AG04449 (cell line): ENCODE data around the gene LGALS3BP.

Experiments
- CTCF ChIA-PET: fragments of 350-600 bp; formaldehyde crosslinking; extraction: SDS; loops from one replicate; lab custom pipeline; 2021; ENCODE audit warnings: antibody characterized with exemption; lab: Yijun Ruan, JAX
- POLR2A ChIA-PET: fragments of 400-600, 350-600 bp; formaldehyde crosslinking; extraction: SDS; loops from one replicate; lab custom pipeline; 2020; ENCODE audit warnings: antibody characterized with exemption, inconsistent platforms; lab: Yijun Ruan, JAX
- DNase-seq: peaks from one replicate; pipeline ENCODE4 v3.0.0-alpha.2; 2010; ENCODE audit warnings: low read depth, low spot score
- H3K4me3 ChIP-seq: 2 replicates; pipeline ENCODE4 v1.5.1; 2011; ENCODE audit warnings: low read depth, mild to moderate bottlenecking, control low read depth, low read length
- CTCF ChIP-seq: IDR thresholded peaks from one replicate; pipeline ENCODE4 v1.5.1; 2011; ENCODE audit warnings: mild to moderate bottlenecking, moderate library complexity, low read length, control low read depth, inconsistent platforms; ENCODE audit not compliant: insufficient read depth; ENCODE audit errors: missing control alignments

The LGALS3BP gene

DNA sequence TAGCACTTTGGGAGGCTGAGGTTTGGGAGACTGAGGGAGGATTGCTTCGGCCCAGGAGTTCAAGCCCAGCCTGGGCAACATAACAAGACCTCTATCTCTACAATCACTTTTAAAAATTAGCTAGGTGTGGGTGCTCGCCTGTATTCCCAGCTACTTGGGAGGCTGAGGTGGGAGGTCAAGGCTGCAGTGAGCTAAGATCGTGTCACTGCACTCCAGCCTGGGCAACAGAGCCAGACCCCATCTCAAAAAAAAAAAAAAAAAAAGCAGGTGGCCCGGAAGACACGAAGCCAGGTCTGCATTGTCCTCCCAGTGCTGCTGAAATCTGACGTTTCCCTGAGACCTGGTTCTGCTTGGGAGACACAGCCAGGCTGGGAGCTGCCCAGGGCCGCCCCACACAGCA, 35.7 kb downstream of the LGALS3BP start:
- DNase-seq: no peak
- ChIA-PET CTCF (interaction anchor here (5.0 kb wide), 1 partner anchor 27 kb away, joined by 25 read pairs; no protein-coding TSS in a partner anchor), POLR2A (no interaction called here)
- H3K4me3 ChIP-seq: no peak overlapping the region
- no peak for TF ChIP-seq CTCF

GRCh38 chr17:78940708-78941107, 39.0 kb downstream of the LGALS3BP start:
- ChIA-PET CTCF (interaction anchor here (0.9 to 2.8 kb wide), 2 partner anchors 20 to 31 kb away, joined by 3 to 17 read pairs; no protein-coding TSS in a partner anchor), POLR2A (no interaction called here)
- TF ChIP-seq CTCF: peak; percentile 18
- H3K4me3 ChIP-seq: no peak overlapping the region
- no peak for DNase-seq

DNA sequence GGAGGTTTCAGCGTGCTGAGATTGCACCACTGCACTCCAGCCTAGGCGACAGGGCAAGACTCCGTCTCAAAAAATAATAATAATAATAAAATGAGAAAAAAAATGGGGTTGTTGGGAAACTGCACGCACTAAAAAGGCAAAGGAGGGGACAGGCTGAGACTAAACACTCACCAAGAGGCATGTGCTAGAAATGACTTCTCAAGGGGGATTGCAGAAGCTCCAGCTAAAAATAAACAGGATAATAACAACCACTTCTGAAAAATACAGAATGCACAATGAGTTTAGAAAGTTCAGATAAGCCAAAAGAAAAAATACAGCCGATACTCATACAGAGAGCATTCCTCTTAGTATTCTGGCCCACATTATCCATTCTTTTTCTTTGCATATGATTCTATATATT, 39.5 kb downstream of the LGALS3BP start:
- H3K4me3 ChIP-seq: no peak overlapping the region
- ChIA-PET CTCF (interaction anchor here (0.9 to 2.8 kb wide), 2 partner anchors 19 to 31 kb away, joined by 3 to 17 read pairs; no protein-coding TSS in a partner anchor), POLR2A (no interaction called here)
- no peak for TF ChIP-seq CTCF
- no peak for DNase-seq

DNA sequence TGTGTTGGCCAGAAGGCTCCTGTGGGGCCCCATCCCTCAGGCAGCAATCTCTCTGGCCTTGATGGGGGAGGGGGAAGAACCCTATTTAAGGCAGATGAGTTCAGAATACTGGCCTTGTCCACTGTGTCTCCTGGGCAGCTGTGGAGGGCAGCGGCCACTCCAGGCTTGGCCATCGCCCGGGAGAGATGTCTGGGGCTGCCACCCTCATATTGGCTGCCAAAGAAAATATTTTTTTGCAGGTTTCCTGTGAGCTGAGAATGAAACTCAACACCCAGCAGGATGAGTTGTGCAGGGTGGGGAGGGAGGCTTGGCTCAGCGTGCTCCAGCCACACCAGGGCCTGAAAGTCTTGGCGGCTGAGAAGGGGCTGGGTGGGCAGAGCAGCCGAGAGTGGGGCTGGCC, 40.1 kb downstream of the LGALS3BP start:
- no peak for TF ChIP-seq CTCF
- CTCF ChIA-PET: interaction anchor here (1.2 to 2.8 kb wide), 2 partner anchors 32 to 74 kb away, joined by 5 to 17 read pairs; no protein-coding TSS in a partner anchor
- POLR2A ChIA-PET: interaction anchor here (0.7 kb wide), 1 partner anchor 56 kb away, joined by 3 read pairs; no protein-coding TSS in a partner anchor
- no peak overlapping the region for H3K4me3 ChIP-seq
- DNase-seq: no peak

- no peak for TF ChIP-seq CTCF
- ChIA-PET POLR2A (no interaction called here), CTCF (interaction anchor here (1.4 to 2.8 kb wide), 2 partner anchors 14 to 34 kb away, joined by 3 to 14 read pairs; no protein-coding TSS in a partner anchor)
- no peak overlapping the region for H3K4me3 ChIP-seq
- no peak for DNase-seq
These were observed 42.2 kb downstream of the LGALS3BP start for GRCh38 chr17:78937561-78937960.

GRCh38 chr17:78935419-78936323, 44.1 kb downstream of the LGALS3BP start:
- POLR2A ChIA-PET: interaction anchor here (0.9 to 1.7 kb wide), 5 partner anchors 13 to 74 kb away, joined by 3 to 6 read pairs (median 4); no protein-coding TSS in a partner anchor
- DNase-seq: peak; percentile 84
- TF ChIP-seq CTCF: no peak
- peak overlapping the region; percentile 42 for H3K4me3 ChIP-seq
- CTCF ChIA-PET: interaction anchor here (2.5 to 2.8 kb wide), 2 partner anchors 36 kb away, joined by 13 to 14 read pairs; no protein-coding TSS in a partner anchor
